HepG2 (cell line): ENCODE measurements around the gene SPTAN1. TPM values are rescaled to one million over a fixed set of nuclear protein-coding genes. Genes with fewer than 3 reads are reported as not detected.

Experiments used
- ADNP ChIP-seq: sonication (generic); formaldehyde crosslinking; IDR thresholded peaks from 2 replicates; pipeline ENCODE4 v1.4.0; 2020; ENCODE audit warnings: missing genetic modification reagents
- ASH2L ChIP-seq: fragments of 300-600, 200-600 bp; sonication (generic); IDR thresholded peaks from 2 replicates; pipeline ENCODE4 v1.7.0; 2017; ENCODE audit warnings: low read depth, mild to moderate bottlenecking, moderate library complexity, mixed read lengths, low read length; ENCODE audit not compliant: insufficient read length
- ATF1 ChIP-seq: IDR thresholded peaks from 2 replicates; pipeline ENCODE4 v1.6.1; 2016; ENCODE audit warnings: mild to moderate bottlenecking, control low read depth
- CEBPG ChIP-seq: IDR thresholded peaks from 2 replicates; pipeline ENCODE4 v1.6.1; 2016
- GTF2F1 ChIP-seq: fragments of 150-350 bp; IDR thresholded peaks from 2 replicates; pipeline ENCODE4 v1.6.1; 2014; ENCODE audit warnings: low read length
- KAT8 ChIP-seq: IDR thresholded peaks from 2 replicates; pipeline ENCODE4 v1.6.1; 2016; ENCODE audit warnings: missing genetic modification reagents, missing compliant biosample characterization
- KDM1A ChIP-seq: IDR thresholded peaks from 2 replicates; pipeline ENCODE4 v1.6.1; 2016; ENCODE audit warnings: missing compliant biosample characterization
- KDM6A ChIP-seq: IDR thresholded peaks from 2 replicates; pipeline ENCODE4 v1.6.1; 2016; ENCODE audit warnings: low read depth
- MXI1 ChIP-seq: IDR thresholded peaks from 3 replicates; pipeline ENCODE4 v1.6.1; 2012; ENCODE audit warnings: low read depth, low read length, inconsistent platforms, borderline replicate concordance
- MZF1 ChIP-seq: sonication (generic); formaldehyde crosslinking; IDR thresholded peaks from 2 replicates; pipeline ENCODE4 v1.8.1; 2023; ENCODE audit warnings: mild to moderate bottlenecking, missing genetic modification reagents, borderline replicate concordance
- NRL ChIP-seq: sonication (generic); formaldehyde crosslinking; IDR thresholded peaks from 2 replicates; pipeline ENCODE4 v1.5.0; 2020; ENCODE audit warnings: missing genetic modification reagents, mild to moderate bottlenecking, moderate library complexity, borderline replicate concordance
- PAWR ChIP-seq: sonication (generic); formaldehyde crosslinking; IDR thresholded peaks from 2 replicates; pipeline ENCODE4 v1.4.0; 2020; ENCODE audit warnings: missing genetic modification reagents, mild to moderate bottlenecking, borderline replicate concordance
- RAD51 ChIP-seq: fragments of 450-650 bp; IDR thresholded peaks from 2 replicates; pipeline ENCODE4 v1.6.1; 2016; ENCODE audit warnings: borderline replicate concordance
- SAP130 ChIP-seq: IDR thresholded peaks from 2 replicates; pipeline ENCODE4 v1.6.1; 2016; ENCODE audit warnings: low read depth
- SPEN ChIP-seq: sonication (generic); formaldehyde crosslinking; IDR thresholded peaks from 2 replicates; pipeline ENCODE4 v1.5.1; 2020; ENCODE audit warnings: low read depth, mild to moderate bottlenecking, missing genetic modification reagents
- STAG1 ChIP-seq: sonication (generic); formaldehyde crosslinking; IDR thresholded peaks from 2 replicates; pipeline ENCODE4 v1.4.0; 2020; ENCODE audit warnings: missing genetic modification reagents
- THAP11 ChIP-seq: IDR thresholded peaks from 2 replicates; pipeline ENCODE4 v1.6.1; 2016; ENCODE audit warnings: missing biosample characterization, missing genetic modification reagents
- TIGD3 ChIP-seq: sonication (generic); formaldehyde crosslinking; IDR thresholded peaks from 2 replicates; pipeline ENCODE4 v1.5.1; 2020; ENCODE audit warnings: mild to moderate bottlenecking, missing genetic modification reagents, borderline replicate concordance
- TSC22D2 ChIP-seq: sonication (generic); formaldehyde crosslinking; IDR thresholded peaks from 2 replicates; pipeline ENCODE4 v1.5.1; 2020; ENCODE audit warnings: missing genetic modification reagents, mild to moderate bottlenecking, borderline replicate concordance
- YEATS2 ChIP-seq: sonication (generic); formaldehyde crosslinking; IDR thresholded peaks from 2 replicates; pipeline ENCODE4 v1.4.0; 2020; ENCODE audit warnings: missing genetic modification reagents, borderline replicate concordance
- ZGPAT ChIP-seq: IDR thresholded peaks from 2 replicates; pipeline ENCODE4 v1.6.1; 2016; ENCODE audit warnings: mild to moderate bottlenecking
- ZKSCAN1 ChIP-seq: fragments of 150-350 bp; IDR thresholded peaks from 2 replicates; pipeline ENCODE4 v1.6.1; 2014; ENCODE audit warnings: low read length
- ZMYM2 ChIP-seq: sonication (generic); formaldehyde crosslinking; IDR thresholded peaks from 2 replicates; pipeline ENCODE4 v1.8.0; 2022; ENCODE audit warnings: mild to moderate bottlenecking, missing genetic modification reagents
- ZNF136 ChIP-seq: sonication (generic); formaldehyde crosslinking; IDR thresholded peaks from 2 replicates; pipeline ENCODE4 v1.8.1; 2022; ENCODE audit warnings: low read depth, mild to moderate bottlenecking, moderate library complexity, missing genetic modification reagents
- ZNF34 ChIP-seq: sonication (generic); formaldehyde crosslinking; IDR thresholded peaks from 2 replicates; pipeline ENCODE4 v1.4.0; 2020; ENCODE audit warnings: mild to moderate bottlenecking, missing genetic modification reagents, borderline replicate concordance
- ZNF383 ChIP-seq: sonication (generic); formaldehyde crosslinking; IDR thresholded peaks from 2 replicates; pipeline ENCODE4 v1.4.0; 2020; ENCODE audit warnings: missing genetic modification reagents, mild to moderate bottlenecking, borderline replicate concordance
- ZNF432 ChIP-seq: sonication (generic); formaldehyde crosslinking; IDR thresholded peaks from 2 replicates; pipeline ENCODE4 v1.5.0; 2020; ENCODE audit warnings: missing genetic modification reagents, mild to moderate bottlenecking, borderline replicate concordance
- ZNF441 ChIP-seq: sonication (generic); formaldehyde crosslinking; IDR thresholded peaks from 2 replicates; pipeline ENCODE4 v1.7.0; 2021; ENCODE audit warnings: missing genetic modification reagents, borderline replicate concordance
- ZNF562 ChIP-seq: sonication (generic); formaldehyde crosslinking; IDR thresholded peaks from 2 replicates; pipeline ENCODE4 v1.8.0; 2022; ENCODE audit warnings: missing genetic modification reagents, borderline replicate concordance
- ZNF567 ChIP-seq: sonication (generic); formaldehyde crosslinking; IDR thresholded peaks from 2 replicates; pipeline ENCODE4 v1.8.1; 2023; ENCODE audit warnings: mild to moderate bottlenecking, missing genetic modification reagents, borderline replicate concordance
- ZNF746 ChIP-seq: sonication (generic); formaldehyde crosslinking; IDR thresholded peaks from 2 replicates; pipeline ENCODE4 v1.8.0; 2022; ENCODE audit warnings: mild to moderate bottlenecking, missing genetic modification reagents
- ZSCAN12 ChIP-seq: sonication (generic); formaldehyde crosslinking; IDR thresholded peaks from 2 replicates; pipeline ENCODE4 v1.9.0; 2021; ENCODE audit warnings: mild to moderate bottlenecking, missing genetic modification reagents
- polyA plus RNA-seq, 8 experiments: library from polyadenylated mRNA; depleted of rRNA in 3 of 8; stranded (reverse) in 7 of 8; unstranded in 1 of 8; fragments of >200 nt; fragmentation: Illumina TruSeq in 4 of 8; extraction: Trizol in 4 of 8; gene quantifications; 2 replicates each; pipeline versions ENCODE4 v1.2.1 to v1.2.3, GENCODE V29; 2011 to 2016; ENCODE audit warnings: low read depth in 4 of 8, missing spikeins in 1 of 8, mixed read lengths in 1 of 8; ENCODE audit not compliant: insufficient read depth in 1 of 8
- total RNA-seq, 5 experiments: library from RNA; depleted of rRNA; stranded (reverse); fragments of >200 nt; fragmentation: Illumina TruSeq; extraction: Trizol; gene quantifications; 2 replicates each; pipeline ENCODE4 v1.2.3, GENCODE V29; 2016; ENCODE audit warnings: low read depth in 1 of 5

SPTAN1 gene
- total and polyA plus RNA-seq, 2 of the 13 experiments (the other 11 are each of a cell fraction or from before 2014, with no cell fraction given), result 106 to 111 TPM

- TF ChIP-seq ZMYM2 (no peak), ZNF441 (CRISPR knock-in tag) (no peak), ATF1 (CRISPR knock-in tag) (no peak), STAG1 (CRISPR knock-in tag) (no peak), YEATS2 (CRISPR knock-in tag) (no peak), RAD51 (no peak), NRL (CRISPR knock-in tag) (0 out of 2 replicates have a peak, but pooled peaks have one; percentile 14), ZNF383 (CRISPR knock-in tag) (no peak), ZNF34 (CRISPR knock-in tag) (no peak; the same call in 1 of the 2 replicates), KDM1A (CRISPR knock-in tag) (no peak), MZF1 (no peak; the same call in 1 of the 2 replicates), ZNF567 (CRISPR knock-in tag) (no peak), ZKSCAN1 (no peak), ZNF562 (CRISPR knock-in tag) (no peak), SPEN (CRISPR knock-in tag) (peak; percentile 23; the same call in 1 of the 2 replicates), ASH2L (peak; percentile 33), ZNF746 (CRISPR knock-in tag) (no peak), KDM6A (no peak), TSC22D2 (CRISPR knock-in tag) (no peak), ADNP (CRISPR knock-in tag) (no peak), ZNF432 (CRISPR knock-in tag) (no peak), TIGD3 (no peak), ZGPAT (no peak; the same call in 1 of the 2 replicates), SAP130 (CRISPR knock-in tag) (peak; percentile 51; the same call in 1 of the 2 replicates), ZSCAN12 (no peak), PAWR (CRISPR knock-in tag) (no peak), MXI1 (no peak; the same call in 2 of the 3 replicates), THAP11 (CRISPR knock-in tag) (no peak), KAT8 (CRISPR knock-in tag) (no peak), CEBPG (CRISPR knock-in tag) (no peak), GTF2F1 (no peak), ZNF136 (CRISPR knock-in tag) (no peak)
Observed at GRCh38 chr9:128552744-128553440, 505 bp downstream of the SPTAN1 start (continued).
